WERI-Rb-1 (cell line): ENCODE measurements around the gene ACP5.

Experiments used
- DNase-seq: peaks from one replicate; pipeline ENCODE4 v3.0.0-alpha.2; 2020
- H3K27ac ChIP-seq: fragments of 250-450 bp; sonication (Bioruptor Pico); 2 replicates; pipeline ENCODE4 v1.5.1; 2020; ENCODE audit warnings: mild to moderate bottlenecking, moderate library complexity
- H3K27me3 ChIP-seq: fragments of 250-450 bp; sonication (Bioruptor Pico); 2 replicates; pipeline ENCODE4 v1.5.1; 2021; ENCODE audit warnings: mild to moderate bottlenecking, low read depth, moderate library complexity; ENCODE audit not compliant: insufficient read depth, severe bottlenecking
- H3K36me3 ChIP-seq: fragments of 250-450 bp; sonication (Bioruptor Pico); 2 replicates; pipeline ENCODE4 v1.5.1; 2020; ENCODE audit warnings: mild to moderate bottlenecking, moderate library complexity
- H3K4me3 ChIP-seq: 2 replicates; pipeline ENCODE4 v1.5.1; 2011; ENCODE audit warnings: low read depth, mild to moderate bottlenecking, control low read depth, low read length
- H3K9me3 ChIP-seq: fragments of 250-450 bp; sonication (Bioruptor Pico); 2 replicates; pipeline ENCODE4 v1.5.1; 2021; ENCODE audit warnings: mild to moderate bottlenecking, moderate library complexity; ENCODE audit not compliant: severe bottlenecking
- TF ChIP-seq, protein P1 (sequence below): IDR thresholded peaks from 2 replicates; pipeline ENCODE4 v1.5.1; 2011; ENCODE audit warnings: low read depth, mild to moderate bottlenecking, control low read depth, inconsistent platforms, low read length

The ACP5 gene

GRCh38 chr19:11586331-11586730, 8.9 kb upstream of the ACP5 start:
- no peaks in the 10 kb centered on the region for H3K27me3 ChIP-seq
- H3K27ac ChIP-seq, result no peak overlapping the region
- DNase-seq, result no peak
- no peaks in the 10 kb centered on the region for H3K9me3 ChIP-seq
- H3K4me3 ChIP-seq, result no peak overlapping the region
- TF ChIP-seq, protein P1, sequence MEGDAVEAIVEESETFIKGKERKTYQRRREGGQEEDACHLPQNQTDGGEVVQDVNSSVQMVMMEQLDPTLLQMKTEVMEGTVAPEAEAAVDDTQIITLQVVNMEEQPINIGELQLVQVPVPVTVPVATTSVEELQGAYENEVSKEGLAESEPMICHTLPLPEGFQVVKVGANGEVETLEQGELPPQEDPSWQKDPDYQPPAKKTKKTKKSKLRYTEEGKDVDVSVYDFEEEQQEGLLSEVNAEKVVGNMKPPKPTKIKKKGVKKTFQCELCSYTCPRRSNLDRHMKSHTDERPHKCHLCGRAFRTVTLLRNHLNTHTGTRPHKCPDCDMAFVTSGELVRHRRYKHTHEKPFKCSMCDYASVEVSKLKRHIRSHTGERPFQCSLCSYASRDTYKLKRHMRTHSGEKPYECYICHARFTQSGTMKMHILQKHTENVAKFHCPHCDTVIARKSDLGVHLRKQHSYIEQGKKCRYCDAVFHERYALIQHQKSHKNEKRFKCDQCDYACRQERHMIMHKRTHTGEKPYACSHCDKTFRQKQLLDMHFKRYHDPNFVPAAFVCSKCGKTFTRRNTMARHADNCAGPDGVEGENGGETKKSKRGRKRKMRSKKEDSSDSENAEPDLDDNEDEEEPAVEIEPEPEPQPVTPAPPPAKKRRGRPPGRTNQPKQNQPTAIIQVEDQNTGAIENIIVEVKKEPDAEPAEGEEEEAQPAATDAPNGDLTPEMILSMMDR, result no peak
- no peaks in the 10 kb centered on the region for H3K36me3 ChIP-seq

- H3K27ac ChIP-seq, result no peak overlapping the region
- no peak overlapping the region for H3K4me3 ChIP-seq
- TF ChIP-seq, protein P1, result no peak
- H3K27me3 ChIP-seq, result no peaks in the 10 kb centered on the region
- H3K36me3 ChIP-seq, result no peaks in the 10 kb centered on the region
- no peak for DNase-seq
- H3K9me3 ChIP-seq, result no peaks in the 10 kb centered on the region
Measured at GRCh38 chr19:11581740-11582139, 4.3 kb upstream of the ACP5 start.

DNA sequence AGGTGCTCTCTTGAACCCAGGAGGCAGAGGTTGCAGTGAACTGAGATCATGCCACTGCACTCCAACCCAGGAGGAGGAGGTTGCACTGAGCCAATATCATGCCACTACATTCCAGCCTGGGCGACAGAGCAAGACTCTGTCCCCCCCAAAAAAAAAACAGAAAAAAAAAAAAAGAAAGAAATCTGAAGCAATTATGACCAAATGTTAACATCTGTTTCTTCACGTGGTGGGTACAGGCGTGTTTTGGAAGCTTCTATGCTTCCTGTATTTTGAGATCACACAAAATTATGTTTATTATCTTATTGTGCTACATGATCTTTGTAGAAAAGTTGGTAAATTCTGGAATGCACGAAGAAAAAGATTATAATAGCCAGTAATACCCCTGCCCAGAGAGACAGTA, 2.7 kb upstream of the ACP5 start:
- TF ChIP-seq, protein P1, result no peak
- no peaks in the 10 kb centered on the region for H3K36me3 ChIP-seq
- no peaks in the 10 kb centered on the region for H3K27me3 ChIP-seq
- no peak for DNase-seq
- no peak overlapping the region for H3K27ac ChIP-seq
- no peaks in the 10 kb centered on the region for H3K9me3 ChIP-seq
- H3K4me3 ChIP-seq, result no peak overlapping the region

GRCh38 chr19:11578258-11579142, 1.1 kb upstream of the ACP5 start:
- H3K27ac ChIP-seq, result no peak overlapping the region
- H3K36me3 ChIP-seq, result no peaks in the 10 kb centered on the region
- no peaks in the 10 kb centered on the region for H3K9me3 ChIP-seq
- H3K27me3 ChIP-seq, result no peaks in the 10 kb centered on the region
- no peak overlapping the region for H3K4me3 ChIP-seq
- TF ChIP-seq, protein P1, result no peak
- DNase-seq, result peak; percentile 19

GRCh38 chr19:11576227-11576626, 1.2 kb downstream of the ACP5 start:
- Histone ChIP-seq H3K36me3 (no peaks in the 10 kb centered on the region), H3K4me3 (no peak overlapping the region), H3K9me3 (no peaks in the 10 kb centered on the region), H3K27ac (no peak overlapping the region), H3K27me3 (no peaks in the 10 kb centered on the region)
- DNase-seq, result no peak
- TF ChIP-seq, protein P1, result no peak
